Measurements from ENCODE around the gene GSPT1. TPM values are rescaled to one million over a fixed set of nuclear protein-coding genes. Genes with fewer than 3 reads are reported as not detected.
A peak's percentile ranks its signal among the peaks of the same experiment; 100 is the strongest.

The GSPT1 gene
- total and polyA plus RNA-seq, 2 donors (not counting 1 experiment from before 2014, with no cell fraction given) = 20.6 to 72.6 TPM

GRCh38 chr16:11901091-11901490 is 14.7 kb downstream of the GSPT1 start:
- intact Hi-C loops (cut with micrococcal nuclease) = no loop called here
- Histone ChIP-seq H3K4me1 (ENCODE audit: control insufficient read depth in 2 of 2, insufficient read depth in 2 of 2, low read length in 2 of 2) (peaks cover 0 to 3% of the 10 kb centered on the region in 2 donors), H3K4me2 (replicated peaks; ENCODE audit: low read depth, low read length, poor library complexity, severe bottlenecking) (no peak overlapping the region), H3K79me2 (ENCODE audit: control insufficient read depth, insufficient read depth, low read length) (peaks cover 83% of the 10 kb centered on the region), H3K9me3 (ENCODE audit: control extremely low read depth in 1 of 3, control insufficient read depth in 2 of 3, insufficient read depth in 1 of 3, low read length in 2 of 3) (no peaks in the 10 kb centered on the region), H2AFZ (ENCODE audit: insufficient read depth, low read depth, low read length, poor library complexity, severe bottlenecking) (no peak overlapping the region), H3K36me3 (replicated peaks in 1 of 2; ENCODE audit: control extremely low read depth in 1 of 2, control insufficient read depth in 1 of 2, extremely low read depth in 1 of 2, insufficient read depth in 2 of 2, low read length in 1 of 2) (peaks cover 2 to 12% of the 10 kb centered on the region in 2 experiments), H3K4me3 (ENCODE audit: control extremely low read depth in 1 of 5, extremely low read depth in 1 of 5, insufficient read depth in 1 of 5, low read depth in 2 of 5, low read length in 4 of 5) (no peak overlapping the region), H3K9ac (ENCODE audit: low read length) (no peak overlapping the region), H4K20me1 (ENCODE audit: control insufficient read depth, insufficient read depth, low read length, poor library complexity, severe bottlenecking) (peaks cover 63% of the 10 kb centered on the region), H3K27ac (ENCODE audit: low read length in 2 of 2) (no peak overlapping the region), H3K27me3 (replicated peaks in 1 of 4; ENCODE audit: control extremely low read depth in 1 of 4, control insufficient read depth in 3 of 4, insufficient read depth in 4 of 4, low read length in 3 of 4) (no peaks in the 10 kb centered on the region)
- Mint-ChIP-seq H3K9me3 (ENCODE audit: insufficient read depth) (no peaks in the 10 kb centered on the region), H3K27ac (no peak overlapping the region), H3K27me3 (no peaks in the 10 kb centered on the region), H3K4me3 (no peak overlapping the region), H3K4me1 (peaks cover 28% of the 10 kb centered on the region)
- DNase-seq = no peak
- 83% methylated on average over 2 of the region's 3 CpGs for WGBS (ENCODE audit: insufficient coverage)
- ChIA-PET POLR2A (no interaction called here), CTCF (no interaction called here)
- no peak for ATAC-seq (ENCODE audit: low read depth)
- TF ChIP-seq EZH2 (IDR thresholded peaks at IDR 0.05; ENCODE audit: borderline replicate concordance, insufficient read depth, low read depth, low read length, poor library complexity, severe bottlenecking) (no peak), CTCF (IDR thresholded peaks at IDR 0.05) (no peak)

GRCh38 chr16:11896486-11897176 is 19.1 kb downstream of the GSPT1 start:
- peak overlapping the region in 1 of 2 donors; percentile 35 for H3K27ac ChIP-seq (ENCODE audit: low read length in 2 of 2)
- DNase-seq (no peak), ATAC-seq (ENCODE audit: low read depth) (no peak)
- H4K20me1 ChIP-seq (ENCODE audit: control insufficient read depth, insufficient read depth, low read length, poor library complexity, severe bottlenecking) = peaks cover 30% of the 10 kb centered on the region
- no peaks in the 10 kb centered on the region for H3K9me3 ChIP-seq (ENCODE audit: control extremely low read depth in 1 of 3, control insufficient read depth in 2 of 3, insufficient read depth in 1 of 3, low read length in 2 of 3)
- Mint-ChIP-seq H3K4me3 (no peak overlapping the region), H3K27me3 (no peaks in the 10 kb centered on the region), H3K9me3 (ENCODE audit: insufficient read depth) (no peaks in the 10 kb centered on the region), H3K27ac (no peak overlapping the region), H3K4me1 (peaks cover 20% of the 10 kb centered on the region)
- H3K27me3 ChIP-seq (replicated peaks in 1 of 4; ENCODE audit: control extremely low read depth in 1 of 4, control insufficient read depth in 3 of 4, insufficient read depth in 4 of 4, low read length in 3 of 4) = no peaks in the 10 kb centered on the region
- no peak overlapping the region for H3K9ac ChIP-seq (ENCODE audit: low read length)
- no peak overlapping the region for H3K4me3 ChIP-seq (ENCODE audit: control extremely low read depth in 1 of 5, extremely low read depth in 1 of 5, insufficient read depth in 1 of 5, low read depth in 2 of 5, low read length in 4 of 5)
- H3K4me2 ChIP-seq (replicated peaks; ENCODE audit: low read depth, low read length, poor library complexity, severe bottlenecking) = no peak overlapping the region
- ChIA-PET POLR2A (no interaction called here), CTCF (no interaction called here)
- H3K79me2 ChIP-seq (ENCODE audit: control insufficient read depth, insufficient read depth, low read length) = peaks cover 51% of the 10 kb centered on the region
- TF ChIP-seq EZH2 (IDR thresholded peaks at IDR 0.05; ENCODE audit: borderline replicate concordance, insufficient read depth, low read depth, low read length, poor library complexity, severe bottlenecking) (no peak), CTCF (IDR thresholded peaks at IDR 0.05) (no peak)
- no peaks in the 10 kb centered on the region for H3K4me1 ChIP-seq (ENCODE audit: control insufficient read depth in 2 of 2, insufficient read depth in 2 of 2, low read length in 2 of 2)
- intact Hi-C loops (cut with micrococcal nuclease) = no loop called here
- no peak overlapping the region for H2AFZ ChIP-seq (ENCODE audit: insufficient read depth, low read depth, low read length, poor library complexity, severe bottlenecking)
- WGBS (ENCODE audit: insufficient coverage) = 91% methylated on average over 3 of the region's 5 CpGs
- peaks cover 4 to 37% of the 10 kb centered on the region in 2 experiments for H3K36me3 ChIP-seq (replicated peaks in 1 of 2; ENCODE audit: control extremely low read depth in 1 of 2, control insufficient read depth in 1 of 2, extremely low read depth in 1 of 2, insufficient read depth in 2 of 2, low read length in 1 of 2)

Data from B cell (primary cell).